HepG2 (cell line): ENCODE data around the gene ZCWPW2. TPM values are rescaled to one million over a fixed set of nuclear protein-coding genes. Genes with fewer than 3 reads are reported as not detected.

ENCODE experiments used
- ATAC-seq: fragments of 200-7000 bp; cut with Tn5 transposase; 3 replicates; pipeline ENCODE4 v1.9.1; 2020; ENCODE audit warnings: mild to moderate bottlenecking, moderate library complexity
- BruUV-seq: library from RNA; stranded (reverse); fragments of 400-500 nt; replicated peaks from 2 replicates; lab custom pipeline; 2021; lab: Mats Ljungman, UMichigan
- CTCF ChIA-PET: fragments of 300-600 bp; formaldehyde crosslinking; extraction: SDS; loops from one replicate; lab custom pipeline; 2021; ENCODE audit warnings: low total read pairs, inconsistent platforms, low intra/inter-chr PET ratio; lab: Yijun Ruan, JAX
- POLR2A ChIA-PET: fragments of 350-600 bp; sonication (Branson Sonifier 250); formaldehyde crosslinking; loops from one replicate; lab custom pipeline; 2020; ENCODE audit warnings: antibody characterized with exemption, inconsistent platforms; lab: Yijun Ruan, JAX
- DNase-seq: peaks from one replicate; pipeline ENCODE4 v3.0.0-alpha.2; 2015; ENCODE audit warnings: low spot score
- FAIRE-seq: peaks from 3 replicates; lab custom pipeline; 2011; peaks lifted over from hg19 to GRCh38; lab: Jason Lieb, UNC
- H2AFZ ChIP-seq: one replicate; pipeline ENCODE4 v1.6.1; 2011; ENCODE audit warnings: low read length, inconsistent platforms
- H3K27ac ChIP-seq: fragments of 300-600 bp; 3 replicates; pipeline ENCODE4 v1.8.0; 2011; ENCODE audit warnings: mixed run types, mild to moderate bottlenecking, mixed read lengths, low read length, inconsistent platforms; ENCODE audit not compliant: insufficient read depth; ENCODE audit errors: extremely low read length
- H3K27me3 ChIP-seq, 2 experiments: fragments of 200-600 bp in 1 of 2; 2 replicates in 1 of 2; 3 replicates in 1 of 2; pipeline versions ENCODE4 v1.6.0 to v1.8.0; 2011; ENCODE audit warnings: low read length in 2 of 2, mild to moderate bottlenecking in 2 of 2, moderate library complexity in 2 of 2, inconsistent platforms in 1 of 2; ENCODE audit not compliant: insufficient read depth in 2 of 2, control insufficient read depth in 1 of 2
- H3K36me3 ChIP-seq, 2 experiments: fragments of 200-600 bp in 1 of 2; replicated peaks in 1 of 2; 2 replicates in 1 of 2; 3 replicates in 1 of 2; pipeline versions ENCODE4 v1.5.1 to v1.8.0; 2011; ENCODE audit warnings: low read length in 2 of 2, inconsistent platforms in 1 of 2; ENCODE audit not compliant: insufficient read depth in 2 of 2, control insufficient read depth in 1 of 2
- H3K4me1 ChIP-seq: 2 replicates; pipeline ENCODE4 v1.5.1; 2012; ENCODE audit warnings: low read length, inconsistent platforms; ENCODE audit not compliant: insufficient read depth
- H3K4me2 ChIP-seq: 2 replicates; pipeline ENCODE4 v1.6.0; 2011; ENCODE audit warnings: low read depth, low read length, inconsistent platforms
- H3K4me3 ChIP-seq, 3 experiments: fragments of 200-600 bp in 1 of 3; sonication (generic), shearing (Covaris generic) in 1 of 3; replicated peaks in 1 of 3; 2 replicates each; pipeline ENCODE4 v1.5.1; 2011 to 2016; ENCODE audit warnings: low read length in 3 of 3, inconsistent platforms in 2 of 3, low read depth in 2 of 3, mild to moderate bottlenecking in 2 of 3, control low read depth in 1 of 3, mixed read lengths in 1 of 3; ENCODE audit not compliant: insufficient read depth in 1 of 3
- H3K79me2 ChIP-seq: one replicate; pipeline ENCODE4 v1.6.1; 2011; ENCODE audit warnings: low read length, inconsistent platforms; ENCODE audit not compliant: insufficient read depth
- H3K9ac ChIP-seq: 2 replicates; pipeline ENCODE4 v1.6.0; 2011; ENCODE audit warnings: mild to moderate bottlenecking, low read depth, low read length, inconsistent platforms; ENCODE audit not compliant: insufficient read depth
- H3K9me3 ChIP-seq: 2 replicates; pipeline ENCODE4 v1.5.1; 2012; ENCODE audit warnings: mild to moderate bottlenecking, low read length
- H4K20me1 ChIP-seq: 2 replicates; pipeline ENCODE4 v1.6.0; 2011; ENCODE audit warnings: inconsistent platforms, mild to moderate bottlenecking, low read length, moderate library complexity; ENCODE audit not compliant: insufficient read depth
- CENPT ChIP-seq: sonication (generic); formaldehyde crosslinking; IDR thresholded peaks from 2 replicates; pipeline ENCODE4 v1.8.0; 2022; ENCODE audit warnings: low read depth, mild to moderate bottlenecking, moderate library complexity, missing genetic modification reagents
- MIER3 ChIP-seq: IDR thresholded peaks from 2 replicates; pipeline ENCODE4 v1.6.1; 2016; ENCODE audit warnings: missing compliant biosample characterization, borderline replicate concordance
- MYPOP ChIP-seq: sonication (generic); formaldehyde crosslinking; IDR thresholded peaks from 2 replicates; pipeline ENCODE4 v1.8.1; 2023; ENCODE audit warnings: mild to moderate bottlenecking, moderate library complexity, missing genetic modification reagents
- NFE2L2 ChIP-seq: fragments of 150-350 bp; IDR thresholded peaks from 2 replicates; pipeline ENCODE4 v1.6.1; 2014; ENCODE audit warnings: low read length
- POLR2AphosphoS2 ChIP-seq: IDR thresholded peaks from 2 replicates; pipeline ENCODE4 v1.6.1; 2011; ENCODE audit warnings: low read depth, low read length, improper control_type of control experiment
- SRSF9 ChIP-seq: fragments of 200-400 bp; formaldehyde crosslinking; IDR thresholded peaks from 2 replicates; pipeline ENCODE4 v1.6.1; 2018; ENCODE audit warnings: borderline replicate concordance, mild to moderate bottlenecking, low read depth, low read length; ENCODE audit not compliant: insufficient read depth, poor library complexity, severe bottlenecking
- THAP9 ChIP-seq: sonication (generic); formaldehyde crosslinking; IDR thresholded peaks from 2 replicates; pipeline ENCODE4; 2020; ENCODE audit warnings: missing genetic modification reagents, mild to moderate bottlenecking, borderline replicate concordance
- ZNF224 ChIP-seq: sonication (generic); formaldehyde crosslinking; IDR thresholded peaks from 2 replicates; pipeline ENCODE4 v1.5.0; 2020; ENCODE audit warnings: mild to moderate bottlenecking, missing genetic modification reagents
- ZNF367 ChIP-seq: sonication (generic); formaldehyde crosslinking; IDR thresholded peaks from 2 replicates; pipeline ENCODE4 v1.4.0; 2020; ENCODE audit warnings: missing genetic modification reagents, borderline replicate concordance
- ZNF503 ChIP-seq: sonication (generic); formaldehyde crosslinking; IDR thresholded peaks from 2 replicates; pipeline ENCODE4 v1.4.0; 2020; ENCODE audit warnings: missing genetic modification reagents
- ZNF558 ChIP-seq: sonication (generic); formaldehyde crosslinking; IDR thresholded peaks from 2 replicates; pipeline ENCODE4 v1.9.0; 2022; ENCODE audit warnings: mild to moderate bottlenecking, missing genetic modification reagents, borderline replicate concordance
- ZNF703 ChIP-seq: sonication (generic); formaldehyde crosslinking; IDR thresholded peaks from 2 replicates; pipeline ENCODE4 v1.5.1; 2020; ENCODE audit warnings: missing genetic modification reagents, mild to moderate bottlenecking, moderate library complexity, borderline replicate concordance
- ZNF737 ChIP-seq: sonication (generic); formaldehyde crosslinking; IDR thresholded peaks from 2 replicates; pipeline ENCODE4 v1.5.0; 2020; ENCODE audit warnings: missing genetic modification reagents, mild to moderate bottlenecking, borderline replicate concordance
- ZNF746 ChIP-seq: sonication (generic); formaldehyde crosslinking; IDR thresholded peaks from 2 replicates; pipeline ENCODE4 v1.8.0; 2022; ENCODE audit warnings: mild to moderate bottlenecking, missing genetic modification reagents
- WGBS: methylation state at CpG from one replicate; pipeline ENCODE4 v1.1.6; 2017; ENCODE audit warnings: low lambda C conversion rate; 5-methylcytosine and 5-hydroxymethylcytosine counted together
- in situ Hi-C: cut with HindIII; loops from 2 replicates; pipeline ENCODE4 v1.10.0; 2017; ENCODE audit warnings: low pct_unique_long_range_greater_than_20kb; ENCODE audit not compliant: extremely low pct_ligation_motif_present
- intact Hi-C: fragments of 100-400 bp; cut with micrococcal nuclease; formaldehyde crosslinking; loops from one replicate; pipeline ENCODE4 v1.10.0; 2022; ENCODE audit not compliant: unreplicated experiment
- polyA plus RNA-seq, 8 experiments: library from polyadenylated mRNA; depleted of rRNA in 3 of 8; stranded (reverse) in 7 of 8; unstranded in 1 of 8; fragments of >200 nt; fragmentation: Illumina TruSeq in 4 of 8; extraction: Trizol in 4 of 8; gene quantifications; 2 replicates each; pipeline versions ENCODE4 v1.2.1 to v1.2.3, GENCODE V29; 2011 to 2016; ENCODE audit warnings: low read depth in 4 of 8, missing spikeins in 1 of 8, mixed read lengths in 1 of 8; ENCODE audit not compliant: insufficient read depth in 1 of 8
- total RNA-seq, 5 experiments: library from RNA; depleted of rRNA; stranded (reverse); fragments of >200 nt; fragmentation: Illumina TruSeq; extraction: Trizol; gene quantifications; 2 replicates each; pipeline ENCODE4 v1.2.3, GENCODE V29; 2016; ENCODE audit warnings: low read depth in 1 of 5

Gene ZCWPW2
- total and polyA plus RNA-seq, 2 of the 13 experiments (the other 11 are each of a cell fraction or from before 2014, with no cell fraction given) = 0.17 to 0.53 TPM

- H2AFZ ChIP-seq = no peak overlapping the region
- peaks cover 3% of the 10 kb centered on the region for H3K79me2 ChIP-seq
- no peaks in the 10 kb centered on the region for H4K20me1 ChIP-seq
- H3K9me3 ChIP-seq = no peaks in the 10 kb centered on the region
- H3K4me1 ChIP-seq = peaks cover 25% of the 10 kb centered on the region
- ATAC-seq (no peak), DNase-seq (no peak), FAIRE-seq (no peak)
- H3K4me2 ChIP-seq = no peak overlapping the region
- H3K27me3 ChIP-seq = no peaks in the 10 kb centered on the region
- in situ Hi-C loops = no loop called here
- intact Hi-C loops = no loop called here
- H3K27ac ChIP-seq = no peak overlapping the region
- POLR2A ChIA-PET = no interaction called here
- H3K4me3 ChIP-seq = no peak overlapping the region
- CTCF ChIA-PET = no interaction called here
- H3K9ac ChIP-seq = no peak overlapping the region
- no peaks in the 10 kb centered on the region; a peak in 2 of 5 replicates for H3K36me3 ChIP-seq
- no TSS peak for BruUV-seq
- 85% methylated on average over 2 of the region's 2 CpGs for WGBS
- TF ChIP-seq NFE2L2 = no peak
- TF ChIP-seq ZNF746 = no peak
- TF ChIP-seq ZNF367 = no peak
- TF ChIP-seq THAP9 (CRISPR knock-in tag) = no peak
- TF ChIP-seq MIER3 = no peak
- TF ChIP-seq MYPOP (CRISPR knock-in tag) = no peak
- TF ChIP-seq ZNF703 (CRISPR knock-in tag) = no peak
- no peak for TF ChIP-seq POLR2AphosphoS2
- TF ChIP-seq ZNF558 (CRISPR knock-in tag) = no peak
- no peak for TF ChIP-seq ZNF224 (CRISPR knock-in tag)
- no peak for TF ChIP-seq ZNF737 (CRISPR knock-in tag)
- no peak for TF ChIP-seq SRSF9
- no peak for TF ChIP-seq ZNF503 (CRISPR knock-in tag)
- TF ChIP-seq CENPT = no peak
Observed at GRCh38 chr3:28316226-28316625, 32.3 kb upstream of the ZCWPW2 start.
